Chondrocyte (in vitro differentiated cells): ENCODE measurements around the gene HOXA7. TPM values are rescaled to one million over a fixed set of nuclear protein-coding genes. Genes with fewer than 3 reads are reported as not detected.

Experiments
- DNase-seq: peaks from one replicate; pipeline ENCODE4 v3.0.0; 2021; ENCODE audit warnings: mixed read lengths, low spot score
- H3K27ac Mint-ChIP-seq: one replicate; pipeline ENCODE4 v1.8.0; 2021; ENCODE audit warnings: mild to moderate bottlenecking, moderate library complexity, mixed read lengths; ENCODE audit not compliant: unreplicated experiment
- H3K27me3 Mint-ChIP-seq: 2 replicates; pipeline ENCODE4 v1.8.0; 2021; ENCODE audit warnings: low read depth, mixed read lengths
- H3K36me3 Mint-ChIP-seq: 2 replicates; pipeline ENCODE4 v1.8.0; 2021; ENCODE audit warnings: low read depth, mixed read lengths
- H3K4me1 Mint-ChIP-seq: 2 replicates; pipeline ENCODE4 v1.8.0; 2021; ENCODE audit warnings: low read depth, mild to moderate bottlenecking, mixed read lengths
- H3K4me3 Mint-ChIP-seq: one replicate; pipeline ENCODE4 v1.8.0; 2021; ENCODE audit warnings: mild to moderate bottlenecking, moderate library complexity, mixed read lengths; ENCODE audit not compliant: unreplicated experiment
- H3K9me3 Mint-ChIP-seq: 2 replicates; pipeline ENCODE4 v1.8.0; 2021; ENCODE audit warnings: low read depth, mixed read lengths
- total RNA-seq: library from RNA; stranded (reverse); gene quantifications from 3 replicates; pipeline ENCODE4 v1.2.1, GENCODE V29; 2021
- TF ChIP-seq, protein P1 (sequence below): fragments of 200-600 bp; sonication (generic); IDR thresholded peaks from 2 replicates; pipeline ENCODE4 v1.5.0; 2021; ENCODE audit warnings: antibody characterized with exemption, mild to moderate bottlenecking, moderate library complexity

Gene HOXA7
- total RNA-seq, 1 donor from 2014 or later = not detected

GRCh38 chr7:27126596-27127327 lies 29.7 kb downstream of the HOXA7 start:
- TF ChIP-seq, protein P1, sequence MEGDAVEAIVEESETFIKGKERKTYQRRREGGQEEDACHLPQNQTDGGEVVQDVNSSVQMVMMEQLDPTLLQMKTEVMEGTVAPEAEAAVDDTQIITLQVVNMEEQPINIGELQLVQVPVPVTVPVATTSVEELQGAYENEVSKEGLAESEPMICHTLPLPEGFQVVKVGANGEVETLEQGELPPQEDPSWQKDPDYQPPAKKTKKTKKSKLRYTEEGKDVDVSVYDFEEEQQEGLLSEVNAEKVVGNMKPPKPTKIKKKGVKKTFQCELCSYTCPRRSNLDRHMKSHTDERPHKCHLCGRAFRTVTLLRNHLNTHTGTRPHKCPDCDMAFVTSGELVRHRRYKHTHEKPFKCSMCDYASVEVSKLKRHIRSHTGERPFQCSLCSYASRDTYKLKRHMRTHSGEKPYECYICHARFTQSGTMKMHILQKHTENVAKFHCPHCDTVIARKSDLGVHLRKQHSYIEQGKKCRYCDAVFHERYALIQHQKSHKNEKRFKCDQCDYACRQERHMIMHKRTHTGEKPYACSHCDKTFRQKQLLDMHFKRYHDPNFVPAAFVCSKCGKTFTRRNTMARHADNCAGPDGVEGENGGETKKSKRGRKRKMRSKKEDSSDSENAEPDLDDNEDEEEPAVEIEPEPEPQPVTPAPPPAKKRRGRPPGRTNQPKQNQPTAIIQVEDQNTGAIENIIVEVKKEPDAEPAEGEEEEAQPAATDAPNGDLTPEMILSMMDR = no peak
- peaks cover 9% of the 10 kb centered on the region for H3K4me1 Mint-ChIP-seq
- H3K27ac Mint-ChIP-seq = no peak overlapping the region
- peaks cover 89% of the 10 kb centered on the region for H3K27me3 Mint-ChIP-seq
- DNase-seq = no peak
- no peaks in the 10 kb centered on the region for H3K9me3 Mint-ChIP-seq
- H3K36me3 Mint-ChIP-seq = peaks cover 9% of the 10 kb centered on the region
- no peak overlapping the region for H3K4me3 Mint-ChIP-seq

GRCh38 chr7:27125986-27126394 lies 30.5 kb downstream of the HOXA7 start:
- no peaks in the 10 kb centered on the region for H3K9me3 Mint-ChIP-seq

DNA sequence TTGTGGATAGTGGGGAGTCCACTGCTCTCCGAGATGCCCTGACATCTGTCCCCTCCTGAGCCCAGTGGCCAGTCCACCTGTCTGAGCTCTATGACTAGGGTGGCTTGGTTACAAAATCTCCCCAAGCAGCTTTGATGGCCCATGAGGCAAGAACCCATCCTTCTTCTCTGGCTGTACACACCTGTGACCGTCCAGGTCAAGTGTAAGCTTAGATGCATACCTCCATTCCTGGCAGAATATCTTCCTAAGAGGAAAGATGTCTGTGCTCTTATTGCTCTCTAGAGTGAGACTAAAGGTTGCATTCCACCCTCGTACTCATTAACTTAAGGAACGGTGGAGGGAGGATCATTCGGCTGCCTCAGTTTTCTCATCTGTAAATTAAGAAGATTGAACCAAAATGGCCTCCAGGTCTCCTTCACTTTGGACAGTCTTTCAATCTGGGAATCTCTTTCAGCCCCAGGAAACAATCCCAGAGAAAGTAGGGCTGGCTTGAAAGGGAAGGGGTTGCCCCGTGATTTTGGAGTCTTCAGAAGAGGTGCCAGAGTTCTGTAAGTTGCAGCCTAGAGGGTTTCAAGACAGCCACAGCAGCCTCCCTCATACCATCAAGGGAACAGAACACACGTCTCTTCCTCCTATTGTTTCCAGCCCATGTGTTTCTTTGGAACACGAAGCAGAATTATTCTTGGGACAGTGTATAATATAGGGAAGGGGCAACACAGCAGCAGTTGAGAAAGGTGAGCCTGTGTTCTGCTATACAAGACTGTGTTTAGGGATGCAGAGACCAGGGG lies 31.4 kb downstream of the HOXA7 start:
- peaks cover 9% of the 10 kb centered on the region for H3K36me3 Mint-ChIP-seq
- peaks cover 9% of the 10 kb centered on the region for H3K4me1 Mint-ChIP-seq
- peaks cover 97% of the 10 kb centered on the region for H3K27me3 Mint-ChIP-seq
- DNase-seq = no peak
- no peak overlapping the region for H3K4me3 Mint-ChIP-seq
- H3K9me3 Mint-ChIP-seq = no peaks in the 10 kb centered on the region
- no peak overlapping the region for H3K27ac Mint-ChIP-seq
- TF ChIP-seq, protein P1 = no peak

More at GRCh38 chr7:27125986-27126394, 30.5 kb downstream of the HOXA7 start:
- Mint-ChIP-seq H3K27ac (no peak overlapping the region), H3K36me3 (peaks cover 9% of the 10 kb centered on the region), H3K27me3 (peaks cover 89% of the 10 kb centered on the region), H3K4me1 (peaks cover 9% of the 10 kb centered on the region), H3K4me3 (no peak overlapping the region)
- DNase-seq = no peak
- TF ChIP-seq, protein P1 = no peak

GRCh38 chr7:27124096-27124901 lies 32.2 kb downstream of the HOXA7 start:
- H3K36me3 Mint-ChIP-seq = peaks cover 11% of the 10 kb centered on the region
- H3K27me3 Mint-ChIP-seq = peaks cover 99% of the 10 kb centered on the region
- H3K9me3 Mint-ChIP-seq = no peaks in the 10 kb centered on the region
- DNase-seq = no peak
- no peak overlapping the region for H3K27ac Mint-ChIP-seq
- H3K4me1 Mint-ChIP-seq = peaks cover 9% of the 10 kb centered on the region
- H3K4me3 Mint-ChIP-seq = peak overlapping the region; percentile 40
- TF ChIP-seq, protein P1 = no peak
